ENCODE results near the gene PKP1. TPM values are rescaled to one million over a fixed set of nuclear protein-coding genes. Genes with fewer than 3 reads are reported as not detected.

PKP1 gene
- polyA plus RNA-seq, 1 experiment: 0.05 TPM

- no peak for DNase-seq (ENCODE audit: low read depth)
- ChIA-PET CTCF (interaction anchor here (1.4 kb wide), 1 partner anchor 26 kb away, joined by 3 read pairs; no protein-coding TSS in a partner anchor), POLR2A (no interaction called here)
- H3K4me3 ChIP-seq (ENCODE audit: low read depth, low read length): no peak overlapping the region
- H3K27me3 ChIP-seq (ENCODE audit: control insufficient read depth, insufficient read depth, low read length): peaks cover 1% of the 10 kb centered on the region; the same call in 1 of the 2 replicates
- H3K36me3 ChIP-seq (ENCODE audit: control insufficient read depth, insufficient read depth, low read length): no peaks in the 10 kb centered on the region
- no peak for TF ChIP-seq CTCF (IDR thresholded peaks at IDR 0.05; ENCODE audit: insufficient read depth, low read depth, low read length)
Measured at GRCh38 chr1:201322653-201323510, 39.6 kb downstream of the PKP1 start.

- CTCF ChIA-PET: no interaction called here
Measured at GRCh38 chr1:201324306-201324705, 41.0 kb downstream of the PKP1 start.

GRCh38 chr1:201324821-201325677 lies 41.7 kb downstream of the PKP1 start:
- H3K36me3 ChIP-seq (ENCODE audit: control insufficient read depth, insufficient read depth, low read length): no peaks in the 10 kb centered on the region
- no peak overlapping the region for H3K4me3 ChIP-seq (ENCODE audit: low read depth, low read length)
- POLR2A ChIA-PET: no interaction called here
- CTCF ChIA-PET: no interaction called here
- DNase-seq (ENCODE audit: low read depth): no peak
- no peak for TF ChIP-seq CTCF (IDR thresholded peaks at IDR 0.05; ENCODE audit: insufficient read depth, low read depth, low read length)
- H3K27me3 ChIP-seq (ENCODE audit: control insufficient read depth, insufficient read depth, low read length): peaks cover 1% of the 10 kb centered on the region; the same call in 1 of the 2 replicates

More at GRCh38 chr1:201324306-201324705, 41.0 kb downstream of the PKP1 start:
- Histone ChIP-seq H3K36me3 (ENCODE audit: control insufficient read depth, insufficient read depth, low read length) (no peaks in the 10 kb centered on the region), H3K27me3 (ENCODE audit: control insufficient read depth, insufficient read depth, low read length) (peaks cover 1% of the 10 kb centered on the region; the same call in 1 of the 2 replicates), H3K4me3 (ENCODE audit: low read depth, low read length) (no peak overlapping the region)
- POLR2A ChIA-PET: no interaction called here
- DNase-seq (ENCODE audit: low read depth): no peak
- no peak for TF ChIP-seq CTCF (IDR thresholded peaks at IDR 0.05; ENCODE audit: insufficient read depth, low read depth, low read length)

GRCh38 chr1:201325678-201326060 lies 42.4 kb downstream of the PKP1 start:
- Histone ChIP-seq H3K36me3 (ENCODE audit: control insufficient read depth, insufficient read depth, low read length) (no peaks in the 10 kb centered on the region), H3K4me3 (ENCODE audit: low read depth, low read length) (no peak overlapping the region), H3K27me3 (ENCODE audit: control insufficient read depth, insufficient read depth, low read length) (peaks cover 3% of the 10 kb centered on the region)
- no peak for DNase-seq (ENCODE audit: low read depth)
- ChIA-PET POLR2A (no interaction called here), CTCF (interaction anchor here (0.9 to 5.7 kb wide), 2 partner anchors 21 to 104 kb away, joined by 3 to 43 read pairs; no protein-coding TSS in a partner anchor)
- no peak for TF ChIP-seq CTCF (IDR thresholded peaks at IDR 0.05; ENCODE audit: insufficient read depth, low read depth, low read length)

GRCh38 chr1:201326710-201327109 lies 43.4 kb downstream of the PKP1 start:
- TF ChIP-seq CTCF (IDR thresholded peaks at IDR 0.05; ENCODE audit: insufficient read depth, low read depth, low read length): no peak
- no peak overlapping the region for H3K4me3 ChIP-seq (ENCODE audit: low read depth, low read length)
- no peaks in the 10 kb centered on the region for H3K36me3 ChIP-seq (ENCODE audit: control insufficient read depth, insufficient read depth, low read length)
- CTCF ChIA-PET: interaction anchor here (1.8 to 5.7 kb wide), 2 partner anchors 20 to 72 kb away, joined by 5 to 43 read pairs; no protein-coding TSS in a partner anchor
- no peak for DNase-seq (ENCODE audit: low read depth)
- POLR2A ChIA-PET: no interaction called here
- H3K27me3 ChIP-seq (ENCODE audit: control insufficient read depth, insufficient read depth, low read length): peaks cover 3% of the 10 kb centered on the region

Data from BJ (cell line).